IPS-NIHi11 (cell line): ENCODE data around the gene SLC35A2.
A peak's percentile ranks its signal among the peaks of the same experiment; 100 is the strongest.

ENCODE experiments used
- DNase-seq: peaks from one replicate; pipeline ENCODE4 v3.0.0; 2012; ENCODE audit warnings: mixed read lengths, low spot score

SLC35A2 gene

GRCh38 chrX:48927736-48928382, 16.4 kb upstream of the SLC35A2 start:
- peak; percentile 12 for DNase-seq

GRCh38 chrX:48927123-48927522, 15.7 kb upstream of the SLC35A2 start:
- DNase-seq, result peak; percentile 26

GRCh38 chrX:48924270-48924669, 12.8 kb upstream of the SLC35A2 start:
- no peak for DNase-seq

GRCh38 chrX:48923771-48924170, 12.3 kb upstream of the SLC35A2 start:
- DNase-seq, result no peak

GRCh38 chrX:48920718-48921104, 9.3 kb upstream of the SLC35A2 start:
- no peak for DNase-seq

GRCh38 chrX:48919947-48920717, 8.7 kb upstream of the SLC35A2 start:
- no peak for DNase-seq

- peak; percentile 12 for DNase-seq
Measured at GRCh38 chrX:48919360-48919841, 8.0 kb upstream of the SLC35A2 start.

- DNase-seq, result peak; percentile 74
Measured at GRCh38 chrX:48918643-48919340, 7.3 kb upstream of the SLC35A2 start, which contains the start of gene PIM2. PIM2 (minus strand) TSS chrX:48919024; CDS start chrX:48918834, 190 bp downstream.

GRCh38 chrX:48918301-48918642, 6.8 kb upstream of the SLC35A2 start:
- DNase-seq, result no peak

- DNase-seq, result peak; percentile 62
Measured at GRCh38 chrX:48917139-48918001, 5.9 kb upstream of the SLC35A2 start.

GRCh38 chrX:48914593-48915493, 3.4 kb upstream of the SLC35A2 start:
- no peak for DNase-seq

GRCh38 chrX:48913605-48914366, 2.3 kb upstream of the SLC35A2 start:
- no peak for DNase-seq

GRCh38 chrX:48910926-48911411, 477 bp downstream of the SLC35A2 start:
- no peak for DNase-seq

- no peak for DNase-seq
Measured at GRCh38 chrX:48909703-48910294, 1.6 kb downstream of the SLC35A2 start.

GRCh38 chrX:48908600-48908999, 2.8 kb downstream of the SLC35A2 start:
- no peak for DNase-seq

- DNase-seq, result no peak
Measured at GRCh38 chrX:48905090-48905790, 6.2 kb downstream of the SLC35A2 start.

- DNase-seq, result no peak
Measured at GRCh38 chrX:48904626-48905025, 6.8 kb downstream of the SLC35A2 start.

- no peak for DNase-seq
Measured at GRCh38 chrX:48904180-48904579, 7.3 kb downstream of the SLC35A2 start.

GRCh38 chrX:48903290-48903689, 8.2 kb downstream of the SLC35A2 start:
- DNase-seq, result no peak
